ENCODE results near the gene C19orf38.

DNA sequence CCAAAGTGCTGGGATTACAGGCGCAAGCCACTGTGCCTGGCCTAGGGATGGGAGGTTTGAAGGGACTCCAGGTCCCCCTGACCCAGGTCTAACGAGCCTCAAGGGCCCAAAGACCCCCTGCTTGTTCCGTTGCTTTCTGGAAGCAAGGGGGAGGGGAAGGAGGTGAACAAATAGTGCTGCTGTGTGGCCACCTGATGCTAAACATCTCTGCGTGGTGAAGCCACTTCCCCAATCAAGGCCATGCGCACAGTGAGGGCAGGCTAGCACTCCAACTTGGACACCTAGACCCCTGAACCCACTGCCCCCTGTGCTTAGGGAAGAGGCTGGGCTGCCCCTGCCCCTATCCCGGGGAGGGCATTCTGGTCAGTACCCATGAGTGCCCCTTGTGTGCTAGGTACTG lies 47.1 kb downstream of the C19orf38 start:
- TF ChIP-seq, protein P1, sequence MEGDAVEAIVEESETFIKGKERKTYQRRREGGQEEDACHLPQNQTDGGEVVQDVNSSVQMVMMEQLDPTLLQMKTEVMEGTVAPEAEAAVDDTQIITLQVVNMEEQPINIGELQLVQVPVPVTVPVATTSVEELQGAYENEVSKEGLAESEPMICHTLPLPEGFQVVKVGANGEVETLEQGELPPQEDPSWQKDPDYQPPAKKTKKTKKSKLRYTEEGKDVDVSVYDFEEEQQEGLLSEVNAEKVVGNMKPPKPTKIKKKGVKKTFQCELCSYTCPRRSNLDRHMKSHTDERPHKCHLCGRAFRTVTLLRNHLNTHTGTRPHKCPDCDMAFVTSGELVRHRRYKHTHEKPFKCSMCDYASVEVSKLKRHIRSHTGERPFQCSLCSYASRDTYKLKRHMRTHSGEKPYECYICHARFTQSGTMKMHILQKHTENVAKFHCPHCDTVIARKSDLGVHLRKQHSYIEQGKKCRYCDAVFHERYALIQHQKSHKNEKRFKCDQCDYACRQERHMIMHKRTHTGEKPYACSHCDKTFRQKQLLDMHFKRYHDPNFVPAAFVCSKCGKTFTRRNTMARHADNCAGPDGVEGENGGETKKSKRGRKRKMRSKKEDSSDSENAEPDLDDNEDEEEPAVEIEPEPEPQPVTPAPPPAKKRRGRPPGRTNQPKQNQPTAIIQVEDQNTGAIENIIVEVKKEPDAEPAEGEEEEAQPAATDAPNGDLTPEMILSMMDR (IDR thresholded peaks at IDR 0.05; ENCODE audit: low read depth, low read length, missing input control), result no peak
- TF ChIP-seq YY1 (IDR thresholded peaks at IDR 0.05) (no peak), RAD21 (IDR thresholded peaks at IDR 0.05) (no peak), TAF1 (conservative IDR thresholded peaks at IDR 0.05) (no peak)
- TF ChIP-seq, protein P2, sequence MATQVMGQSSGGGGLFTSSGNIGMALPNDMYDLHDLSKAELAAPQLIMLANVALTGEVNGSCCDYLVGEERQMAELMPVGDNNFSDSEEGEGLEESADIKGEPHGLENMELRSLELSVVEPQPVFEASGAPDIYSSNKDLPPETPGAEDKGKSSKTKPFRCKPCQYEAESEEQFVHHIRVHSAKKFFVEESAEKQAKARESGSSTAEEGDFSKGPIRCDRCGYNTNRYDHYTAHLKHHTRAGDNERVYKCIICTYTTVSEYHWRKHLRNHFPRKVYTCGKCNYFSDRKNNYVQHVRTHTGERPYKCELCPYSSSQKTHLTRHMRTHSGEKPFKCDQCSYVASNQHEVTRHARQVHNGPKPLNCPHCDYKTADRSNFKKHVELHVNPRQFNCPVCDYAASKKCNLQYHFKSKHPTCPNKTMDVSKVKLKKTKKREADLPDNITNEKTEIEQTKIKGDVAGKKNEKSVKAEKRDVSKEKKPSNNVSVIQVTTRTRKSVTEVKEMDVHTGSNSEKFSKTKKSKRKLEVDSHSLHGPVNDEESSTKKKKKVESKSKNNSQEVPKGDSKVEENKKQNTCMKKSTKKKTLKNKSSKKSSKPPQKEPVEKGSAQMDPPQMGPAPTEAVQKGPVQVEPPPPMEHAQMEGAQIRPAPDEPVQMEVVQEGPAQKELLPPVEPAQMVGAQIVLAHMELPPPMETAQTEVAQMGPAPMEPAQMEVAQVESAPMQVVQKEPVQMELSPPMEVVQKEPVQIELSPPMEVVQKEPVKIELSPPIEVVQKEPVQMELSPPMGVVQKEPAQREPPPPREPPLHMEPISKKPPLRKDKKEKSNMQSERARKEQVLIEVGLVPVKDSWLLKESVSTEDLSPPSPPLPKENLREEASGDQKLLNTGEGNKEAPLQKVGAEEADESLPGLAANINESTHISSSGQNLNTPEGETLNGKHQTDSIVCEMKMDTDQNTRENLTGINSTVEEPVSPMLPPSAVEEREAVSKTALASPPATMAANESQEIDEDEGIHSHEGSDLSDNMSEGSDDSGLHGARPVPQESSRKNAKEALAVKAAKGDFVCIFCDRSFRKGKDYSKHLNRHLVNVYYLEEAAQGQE (IDR thresholded peaks at IDR 0.05), result no peak
- TF ChIP-seq, protein P3, sequence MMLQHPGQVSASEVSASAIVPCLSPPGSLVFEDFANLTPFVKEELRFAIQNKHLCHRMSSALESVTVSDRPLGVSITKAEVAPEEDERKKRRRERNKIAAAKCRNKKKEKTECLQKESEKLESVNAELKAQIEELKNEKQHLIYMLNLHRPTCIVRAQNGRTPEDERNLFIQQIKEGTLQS (IDR thresholded peaks at IDR 0.05), result no peak
